ES-I3 (cell line): ENCODE results near the gene ZNF365.
A peak's percentile ranks its signal among the peaks of the same experiment; 100 is the strongest.

Source experiments
- H3K36me3 ChIP-seq: 2 replicates; pipeline ENCODE4 v1.6.1; 2013; ENCODE audit warnings: mild to moderate bottlenecking, low read length, control low read depth, moderate library complexity; ENCODE audit not compliant: insufficient read depth
- H3K4me1 ChIP-seq: 2 replicates; pipeline ENCODE4 v1.6.1; 2013; ENCODE audit warnings: mild to moderate bottlenecking, control low read depth, low read length; ENCODE audit not compliant: insufficient read depth
- H3K9ac ChIP-seq: 2 replicates; pipeline ENCODE4 v1.6.1; 2013; ENCODE audit warnings: low read depth, mild to moderate bottlenecking, low read length, moderate library complexity
- H3K9me3 ChIP-seq: 2 replicates; pipeline ENCODE4 v1.6.1; 2013; ENCODE audit warnings: mild to moderate bottlenecking, low read length, moderate library complexity; ENCODE audit not compliant: control insufficient read depth, insufficient read depth

The ZNF365 gene

DNA sequence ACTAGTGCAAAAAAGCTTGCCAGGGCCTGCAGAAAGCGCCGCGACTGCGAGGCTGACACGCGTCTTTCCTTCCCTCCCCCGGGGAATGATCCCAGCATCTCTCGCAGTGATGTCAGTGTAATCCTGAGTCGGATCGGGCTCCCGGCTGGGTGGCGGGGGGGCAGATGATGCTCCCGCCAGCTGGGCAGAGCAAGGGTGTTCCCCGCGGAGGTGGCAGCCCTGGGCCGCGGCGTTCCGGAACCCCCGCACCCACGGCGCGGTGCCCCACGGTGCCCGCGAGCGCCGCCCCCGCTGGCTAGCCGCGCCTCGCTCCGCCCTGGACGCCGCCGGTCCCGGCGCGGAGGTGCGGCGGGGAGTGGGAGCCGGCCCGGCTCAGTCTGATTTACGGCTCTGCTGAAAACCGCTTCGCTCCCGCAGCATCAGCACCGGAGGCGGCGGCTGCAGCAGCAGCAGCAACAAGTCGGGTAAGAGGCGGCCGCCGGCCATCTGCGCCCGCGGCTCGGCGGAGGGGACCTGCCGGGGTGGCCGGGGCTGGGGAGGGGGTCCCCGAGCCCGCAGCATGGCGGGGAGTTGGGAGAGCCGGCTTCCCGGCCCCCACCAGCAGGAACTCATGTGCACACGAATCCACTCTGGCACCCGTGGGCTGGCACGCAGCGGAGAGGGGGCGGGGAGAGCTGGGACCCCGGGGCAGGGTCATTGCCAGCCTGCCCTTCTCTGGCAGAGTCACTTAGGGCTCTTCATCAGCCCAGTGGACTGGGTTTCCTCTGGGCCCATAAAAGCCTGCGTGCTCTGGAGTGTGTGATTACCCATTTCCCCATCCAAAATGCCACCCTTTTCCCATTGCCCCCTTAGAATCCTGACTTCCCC is at the start of gene ZNF365:
ZNF365 (plus strand) TSS at position 375 of the 867 bp plus-strand sequence. CDS start 1,825 bp downstream, outside the sequence.
- Histone ChIP-seq H3K4me1 (no peaks in the 10 kb centered on the region), H3K9me3 (no peaks in the 10 kb centered on the region), H3K9ac (peak within 1 kb of the TSS; percentile 37; the same call in 1 of the 2 replicates), H3K36me3 (no peaks in the 10 kb centered on the region)

- no peaks in the 10 kb centered on the region for H3K4me1 ChIP-seq
- no peaks in the 10 kb centered on the region for H3K36me3 ChIP-seq
- H3K9me3 ChIP-seq, result no peaks in the 10 kb centered on the region
- no peak overlapping the region for H3K9ac ChIP-seq
These were observed 48.0 kb upstream of the ZNF365 start for GRCh38 chr10:62326176-62326575.

- Histone ChIP-seq H3K9me3 (no peaks in the 10 kb centered on the region; the same call in 1 of the 2 replicates), H3K36me3 (no peaks in the 10 kb centered on the region), H3K4me1 (no peaks in the 10 kb centered on the region), H3K9ac (no peak overlapping the region)
These were observed 46.3 kb upstream of the ZNF365 start for GRCh38 chr10:62327885-62328284.

DNA sequence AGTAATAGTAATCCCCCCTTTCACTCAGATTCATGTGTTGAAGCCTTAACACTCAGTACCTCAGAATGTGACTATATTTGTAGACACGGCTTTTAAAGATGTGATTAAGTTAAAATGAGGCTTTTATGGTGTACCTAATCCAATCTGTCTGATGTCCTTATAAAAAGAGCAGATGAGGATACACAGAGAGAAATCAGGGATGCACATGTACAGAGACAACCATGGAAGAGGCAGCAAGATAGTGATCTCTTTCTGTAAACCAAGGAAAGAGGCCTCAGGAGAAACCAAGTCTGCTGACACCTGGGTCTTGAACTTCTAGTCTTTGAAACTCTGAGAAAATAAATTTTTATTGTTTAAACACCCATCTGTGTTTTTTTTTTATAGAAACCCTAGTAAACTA is 44.0 kb upstream of the ZNF365 start:
- Histone ChIP-seq H3K9ac (no peak overlapping the region), H3K4me1 (no peaks in the 10 kb centered on the region), H3K9me3 (no peaks in the 10 kb centered on the region; the same call in none of the 2 replicates), H3K36me3 (no peaks in the 10 kb centered on the region)

DNA sequence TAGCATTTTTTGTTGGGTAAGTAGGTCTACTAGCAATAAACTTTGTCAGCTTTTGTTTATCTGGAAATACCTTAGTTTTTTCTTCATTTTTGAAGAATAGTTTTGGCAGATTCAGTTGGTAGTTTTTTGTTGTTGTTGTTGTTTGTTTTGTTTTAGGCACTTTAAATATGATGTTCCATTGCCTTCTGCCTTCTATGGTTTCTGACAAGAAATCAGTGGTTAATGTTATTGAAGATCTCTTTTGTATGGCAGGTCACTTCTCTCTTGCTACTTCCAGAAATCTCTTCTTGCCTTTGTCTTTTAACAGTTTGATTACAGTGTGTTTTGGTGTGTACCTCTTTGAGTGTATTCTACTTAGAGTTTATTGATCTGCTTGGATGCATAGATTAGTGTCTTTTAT is 41.8 kb upstream of the ZNF365 start:
- no peaks in the 10 kb centered on the region for H3K4me1 ChIP-seq
- H3K9me3 ChIP-seq, result no peaks in the 10 kb centered on the region; the same call in none of the 2 replicates
- H3K36me3 ChIP-seq, result no peaks in the 10 kb centered on the region
- H3K9ac ChIP-seq, result no peak overlapping the region

DNA sequence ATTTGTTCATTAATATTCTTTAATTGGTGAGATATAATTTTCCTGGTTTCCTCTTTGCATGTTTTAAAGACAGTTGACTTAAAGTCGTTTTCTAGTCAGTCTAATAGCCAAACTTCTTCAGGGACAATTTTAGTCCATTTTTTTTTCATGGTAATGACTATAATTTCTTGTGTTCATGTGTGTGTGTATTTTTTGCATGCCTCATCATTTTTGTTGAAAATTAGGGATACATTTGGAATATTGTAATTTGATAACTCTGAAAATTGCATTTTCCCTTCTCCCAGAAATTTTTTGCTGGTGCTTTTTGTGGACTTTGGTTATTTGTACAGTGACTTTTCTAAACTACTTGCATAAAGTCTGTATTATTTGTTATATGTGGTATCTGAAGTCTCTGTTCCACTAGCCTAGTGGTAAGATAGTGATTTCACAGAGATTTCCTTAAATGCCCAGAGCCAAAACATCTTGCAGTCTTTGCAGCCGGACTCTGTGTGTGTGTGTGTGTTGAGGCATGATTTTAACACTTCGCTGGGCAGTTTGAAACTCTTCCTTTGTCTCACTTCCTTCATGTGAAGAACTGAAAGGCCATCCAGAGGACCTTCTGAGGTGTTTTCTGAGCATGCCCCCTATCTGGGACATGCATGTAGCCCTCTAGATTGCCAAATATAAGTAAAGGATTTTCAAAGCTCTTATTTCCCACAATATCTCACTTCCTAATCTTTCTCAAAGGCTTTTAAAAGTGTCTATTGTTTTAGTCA is 40.9 kb upstream of the ZNF365 start:
- Histone ChIP-seq H3K36me3 (no peaks in the 10 kb centered on the region), H3K9ac (no peak overlapping the region), H3K9me3 (peaks cover 5% of the 10 kb centered on the region), H3K4me1 (no peaks in the 10 kb centered on the region)

GRCh38 chr10:62333988-62334682 is 40.0 kb upstream of the ZNF365 start:
- Histone ChIP-seq H3K4me1 (no peaks in the 10 kb centered on the region), H3K36me3 (no peaks in the 10 kb centered on the region), H3K9me3 (peaks cover 5% of the 10 kb centered on the region), H3K9ac (no peak overlapping the region)

- Histone ChIP-seq H3K4me1 (no peaks in the 10 kb centered on the region), H3K9me3 (peaks cover 5% of the 10 kb centered on the region), H3K9ac (no peak overlapping the region), H3K36me3 (no peaks in the 10 kb centered on the region)
These were observed 38.8 kb upstream of the ZNF365 start for GRCh38 chr10:62335326-62335725.

- Histone ChIP-seq H3K4me1 (no peaks in the 10 kb centered on the region), H3K9me3 (peaks cover 9% of the 10 kb centered on the region), H3K36me3 (no peaks in the 10 kb centered on the region), H3K9ac (no peak overlapping the region)
These were observed 37.8 kb upstream of the ZNF365 start for GRCh38 chr10:62336404-62336803.

GRCh38 chr10:62341419-62341818 is 32.8 kb upstream of the ZNF365 start:
- peaks cover 14% of the 10 kb centered on the region for H3K9me3 ChIP-seq
- H3K9ac ChIP-seq, result no peak overlapping the region
- H3K4me1 ChIP-seq, result no peaks in the 10 kb centered on the region
- no peaks in the 10 kb centered on the region for H3K36me3 ChIP-seq

GRCh38 chr10:62343000-62343399 is 31.2 kb upstream of the ZNF365 start:
- no peaks in the 10 kb centered on the region for H3K4me1 ChIP-seq
- no peaks in the 10 kb centered on the region for H3K36me3 ChIP-seq
- no peak overlapping the region for H3K9ac ChIP-seq
- peaks cover 12% of the 10 kb centered on the region for H3K9me3 ChIP-seq

GRCh38 chr10:62348029-62348428 is 26.1 kb upstream of the ZNF365 start:
- H3K9me3 ChIP-seq, result 0 out of 2 replicates have a peak, but pooled peaks cover 5% of the 10 kb centered on the region
- no peak overlapping the region for H3K9ac ChIP-seq

DNA sequence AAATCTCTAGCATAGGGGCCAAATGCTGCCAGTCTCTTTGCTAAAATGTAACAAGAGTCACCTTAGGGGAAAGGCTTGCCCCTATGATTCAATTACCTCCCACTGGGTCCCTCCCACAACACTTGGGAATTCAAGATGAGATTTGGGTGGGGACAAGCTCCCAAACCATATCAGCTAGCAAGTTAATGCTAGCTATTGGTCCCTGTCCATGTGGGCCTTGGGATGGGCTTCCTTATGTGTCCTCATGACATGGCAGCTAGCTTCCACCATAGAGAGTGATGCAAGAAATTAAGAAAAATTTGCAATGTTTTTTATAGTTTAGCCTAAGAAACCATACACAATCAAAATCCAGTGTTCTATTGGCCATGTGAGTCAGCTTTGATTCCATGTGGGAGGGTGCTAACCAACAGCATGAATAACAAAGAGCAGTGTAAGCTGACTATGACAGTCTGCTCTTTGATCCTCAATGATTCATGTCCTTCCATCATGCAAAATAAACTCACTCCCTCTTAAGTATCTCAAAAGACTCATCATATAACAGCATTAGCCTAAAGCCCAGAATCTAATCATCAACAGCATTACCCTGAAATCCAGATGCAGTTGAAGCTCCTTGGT is 21.7 kb upstream of the ZNF365 start:
- Histone ChIP-seq H3K9ac (no peak overlapping the region), H3K4me1 (no peaks in the 10 kb centered on the region), H3K9me3 (no peaks in the 10 kb centered on the region), H3K36me3 (no peaks in the 10 kb centered on the region)

More at GRCh38 chr10:62348029-62348428, 26.1 kb upstream of the ZNF365 start:
- no peaks in the 10 kb centered on the region for H3K36me3 ChIP-seq
- H3K4me1 ChIP-seq, result no peaks in the 10 kb centered on the region

- no peaks in the 10 kb centered on the region for H3K4me1 ChIP-seq
- H3K9me3 ChIP-seq, result no peaks in the 10 kb centered on the region
- no peak overlapping the region for H3K9ac ChIP-seq
- no peaks in the 10 kb centered on the region for H3K36me3 ChIP-seq
These were observed 19.3 kb upstream of the ZNF365 start for GRCh38 chr10:62354916-62355315.
